ENCODE measurements around the gene RAB36. TPM values are rescaled to one million over a fixed set of nuclear protein-coding genes. Genes with fewer than 3 reads are reported as not detected.

Gene RAB36
- polyA plus RNA-seq, 2 of the 4 experiments (the other 2 are of a cell fraction): 2.5 to 4.0 TPM

- Histone ChIP-seq H3K4me1 (no peaks in the 10 kb centered on the region), H3K9me3 (no peaks in the 10 kb centered on the region), H3K27ac (no peak overlapping the region), H3K4me3 (no peak overlapping the region), H3K4me2 (no peak overlapping the region)
- ChIA-PET POLR2A (no interaction called here), CTCF (interaction anchor here (0.9 to 2.4 kb wide), 3 partner anchors 143 to 180 kb away, joined by 3 to 13 read pairs (median 3); no protein-coding TSS in a partner anchor)
- ATAC-seq (no peak), DNase-seq (ENCODE audit: low read depth in 1 of 2, low spot score in 1 of 2) (no peak), FAIRE-seq (no peak)
- TF ChIP-seq ZSCAN20 (CRISPR knock-in tag; IDR thresholded peaks at IDR 0.05): no peak
- no peak for TF ChIP-seq KDM5A (IDR thresholded peaks at IDR 0.05)
- TF ChIP-seq GATA3 (IDR thresholded peaks at IDR 0.05; ENCODE audit: borderline replicate concordance): no peak
- TF ChIP-seq EHF (CRISPR knock-in tag; IDR thresholded peaks at IDR 0.05): no peak
- no peak for TF ChIP-seq MYC (IDR thresholded peaks at IDR 0.05; ENCODE audit: borderline replicate concordance, low read length)
- TF ChIP-seq CBX2 (IDR thresholded peaks at IDR 0.05; ENCODE audit: borderline replicate concordance, low read depth): no peak
- no peak for TF ChIP-seq RCOR1 (IDR thresholded peaks at IDR 0.05; ENCODE audit: low read depth, low read length)
- no peak for TF ChIP-seq ZFP36 (IDR thresholded peaks at IDR 0.05; ENCODE audit: borderline replicate concordance, partially characterized antibody)
- no peak for TF ChIP-seq POLR2AphosphoS2 (conservative IDR thresholded peaks at IDR 0.05; ENCODE audit: low read length)
- TF ChIP-seq, protein P1, sequence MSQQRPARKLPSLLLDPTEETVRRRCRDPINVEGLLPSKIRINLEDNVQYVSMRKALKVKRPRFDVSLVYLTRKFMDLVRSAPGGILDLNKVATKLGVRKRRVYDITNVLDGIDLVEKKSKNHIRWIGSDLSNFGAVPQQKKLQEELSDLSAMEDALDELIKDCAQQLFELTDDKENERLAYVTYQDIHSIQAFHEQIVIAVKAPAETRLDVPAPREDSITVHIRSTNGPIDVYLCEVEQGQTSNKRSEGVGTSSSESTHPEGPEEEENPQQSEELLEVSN (IDR thresholded peaks at IDR 0.05; ENCODE audit: borderline replicate concordance, low read depth): no peak
- TF ChIP-seq, protein P2, sequence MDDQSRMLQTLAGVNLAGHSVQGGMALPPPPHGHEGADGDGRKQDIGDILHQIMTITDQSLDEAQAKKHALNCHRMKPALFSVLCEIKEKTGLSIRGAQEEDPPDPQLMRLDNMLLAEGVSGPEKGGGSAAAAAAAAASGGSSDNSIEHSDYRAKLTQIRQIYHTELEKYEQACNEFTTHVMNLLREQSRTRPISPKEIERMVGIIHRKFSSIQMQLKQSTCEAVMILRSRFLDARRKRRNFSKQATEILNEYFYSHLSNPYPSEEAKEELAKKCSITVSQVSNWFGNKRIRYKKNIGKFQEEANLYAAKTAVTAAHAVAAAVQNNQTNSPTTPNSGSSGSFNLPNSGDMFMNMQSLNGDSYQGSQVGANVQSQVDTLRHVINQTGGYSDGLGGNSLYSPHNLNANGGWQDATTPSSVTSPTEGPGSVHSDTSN (IDR thresholded peaks at IDR 0.05): no peak
- no peak for TF ChIP-seq ZNF302 (CRISPR knock-in tag; IDR thresholded peaks at IDR 0.05)
- no peak for TF ChIP-seq HDAC2 (IDR thresholded peaks at IDR 0.05)
- no peak for TF ChIP-seq MAZ (IDR thresholded peaks at IDR 0.05; ENCODE audit: borderline replicate concordance, low read depth, low read length)
- TF ChIP-seq EP300 (IDR thresholded peaks at IDR 0.05): no peak
- TF ChIP-seq SMC3 (IDR thresholded peaks at IDR 0.05): no peak
- TF ChIP-seq EHMT2 (IDR thresholded peaks at IDR 0.05; ENCODE audit: low read depth): no peak
- TF ChIP-seq BHLHE40 (IDR thresholded peaks at IDR 0.05; ENCODE audit: low read depth, low read length): no peak
- no peak for TF ChIP-seq HOXB13 (CRISPR knock-in tag; IDR thresholded peaks at IDR 0.05; ENCODE audit: low read depth)
- TF ChIP-seq PHF8 (IDR thresholded peaks at IDR 0.05; ENCODE audit: borderline replicate concordance, low read depth): no peak
- WGBS (ENCODE audit: missing lambda C conversion rate): no CpG with 5 or more reads among the region's 10 CpGs
Observed at GRCh38 chr22:23102002-23102655, 43.1 kb upstream of the RAB36 start.

GRCh38 chr22:23102776-23103175, 42.5 kb upstream of the RAB36 start:
- CTCF ChIA-PET: interaction anchor here (0.9 to 2.4 kb wide), 3 partner anchors 25 to 179 kb away, joined by 3 to 13 read pairs (median 4); no protein-coding TSS in a partner anchor
- FAIRE-seq: no peak
- TF ChIP-seq EHMT2 (IDR thresholded peaks at IDR 0.05; ENCODE audit: low read depth) (no peak), MAFK (IDR thresholded peaks at IDR 0.05; ENCODE audit: partially characterized antibody) (no peak), CBX2 (IDR thresholded peaks at IDR 0.05; ENCODE audit: borderline replicate concordance, low read depth) (no peak), MAZ (IDR thresholded peaks at IDR 0.05; ENCODE audit: borderline replicate concordance, low read depth, low read length) (no peak), SMC3 (IDR thresholded peaks at IDR 0.05) (no peak), TP53 (CRISPR knock-in tag; IDR thresholded peaks at IDR 0.05) (no peak), EHF (CRISPR knock-in tag; IDR thresholded peaks at IDR 0.05) (no peak), JUN (IDR thresholded peaks at IDR 0.05) (no peak), HDAC2 (IDR thresholded peaks at IDR 0.05) (no peak), RNF2 (IDR thresholded peaks at IDR 0.05; ENCODE audit: borderline replicate concordance, low read depth) (no peak), HOXB5 (CRISPR knock-in tag; IDR thresholded peaks at IDR 0.05) (no peak), FOSB (CRISPR knock-in tag; IDR thresholded peaks at IDR 0.05) (no peak)
- TF ChIP-seq, protein P1 (IDR thresholded peaks at IDR 0.05; ENCODE audit: borderline replicate concordance, low read depth): no peak

More at GRCh38 chr22:23102776-23103175, 42.5 kb upstream of the RAB36 start:
- H3K4me2 ChIP-seq: no peak overlapping the region
- no peaks in the 10 kb centered on the region for H3K4me1 ChIP-seq
- POLR2A ChIA-PET: no interaction called here
- H3K4me3 ChIP-seq: no peak overlapping the region
- WGBS (ENCODE audit: missing lambda C conversion rate): 89% methylated on average over 3 of the region's 3 CpGs
- DNase-seq (ENCODE audit: low read depth in 1 of 2, low spot score in 1 of 2) (no peak), ATAC-seq (no peak)
- no peaks in the 10 kb centered on the region for H3K9me3 ChIP-seq
- no peak overlapping the region for H3K27ac ChIP-seq
